Lower leg skin (tissue), 3 donors: ENCODE results near the gene PRSS38.

Experiments used
- POLR2A ChIP-seq, 2 donors: fragments of 450-650 bp; IDR thresholded peaks; one replicate each; pipeline ENCODE4 v1.6.1; 2016 to 2017; ENCODE audit warnings: antibody characterized with exemption in 2 of 2, mild to moderate bottlenecking in 1 of 2, moderate library complexity in 1 of 2
- TF ChIP-seq, protein P1 (sequence below), 3 donors: fragments of 450-650 bp; IDR thresholded peaks; one replicate each; pipeline ENCODE4 v1.5.1; 2016; ENCODE audit warnings: antibody characterized with exemption in 3 of 3, mild to moderate bottlenecking in 3 of 3, moderate library complexity in 2 of 3

DNA sequence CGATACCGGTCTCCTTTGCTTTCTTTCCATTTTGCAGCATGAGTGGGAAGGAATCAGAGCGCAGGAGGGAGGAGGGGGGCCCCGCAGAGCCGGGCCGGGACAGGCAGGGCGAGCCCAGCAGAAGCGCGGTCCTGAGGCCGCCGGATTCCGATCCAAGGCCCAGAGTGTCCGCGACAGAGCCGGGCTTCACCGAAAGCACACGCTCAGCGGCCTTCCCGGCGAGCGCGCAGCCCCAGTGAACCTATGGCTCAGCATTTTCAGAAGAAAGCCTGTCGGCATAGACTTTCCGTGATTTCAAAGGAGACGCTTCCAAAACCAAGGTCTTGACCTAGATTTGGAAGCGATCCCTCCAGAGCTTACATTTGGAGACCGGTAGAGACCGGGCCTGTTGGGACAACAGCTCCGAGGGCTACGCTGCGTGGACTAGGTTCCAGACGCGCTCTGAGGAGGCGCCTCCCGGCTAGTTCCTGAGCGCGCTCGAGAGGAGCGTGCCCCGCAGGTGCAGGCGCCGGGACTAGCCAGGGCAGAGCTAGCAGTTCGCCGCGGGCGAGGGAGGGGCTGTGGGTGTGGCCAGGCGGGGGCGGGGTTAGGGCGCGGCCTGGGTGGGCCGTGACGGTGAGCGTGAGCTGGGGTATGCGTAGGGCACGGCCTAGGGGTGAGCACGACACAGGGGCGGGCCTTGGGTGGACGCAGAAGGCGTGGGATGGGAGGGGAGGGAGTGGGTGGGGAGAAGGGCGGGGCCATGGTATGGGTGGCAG, 27.8 kb upstream of the PRSS38 start:
- TF ChIP-seq, protein P1, sequence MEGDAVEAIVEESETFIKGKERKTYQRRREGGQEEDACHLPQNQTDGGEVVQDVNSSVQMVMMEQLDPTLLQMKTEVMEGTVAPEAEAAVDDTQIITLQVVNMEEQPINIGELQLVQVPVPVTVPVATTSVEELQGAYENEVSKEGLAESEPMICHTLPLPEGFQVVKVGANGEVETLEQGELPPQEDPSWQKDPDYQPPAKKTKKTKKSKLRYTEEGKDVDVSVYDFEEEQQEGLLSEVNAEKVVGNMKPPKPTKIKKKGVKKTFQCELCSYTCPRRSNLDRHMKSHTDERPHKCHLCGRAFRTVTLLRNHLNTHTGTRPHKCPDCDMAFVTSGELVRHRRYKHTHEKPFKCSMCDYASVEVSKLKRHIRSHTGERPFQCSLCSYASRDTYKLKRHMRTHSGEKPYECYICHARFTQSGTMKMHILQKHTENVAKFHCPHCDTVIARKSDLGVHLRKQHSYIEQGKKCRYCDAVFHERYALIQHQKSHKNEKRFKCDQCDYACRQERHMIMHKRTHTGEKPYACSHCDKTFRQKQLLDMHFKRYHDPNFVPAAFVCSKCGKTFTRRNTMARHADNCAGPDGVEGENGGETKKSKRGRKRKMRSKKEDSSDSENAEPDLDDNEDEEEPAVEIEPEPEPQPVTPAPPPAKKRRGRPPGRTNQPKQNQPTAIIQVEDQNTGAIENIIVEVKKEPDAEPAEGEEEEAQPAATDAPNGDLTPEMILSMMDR (IDR thresholded peaks at IDR 0.05), result no peak
- TF ChIP-seq POLR2A (IDR thresholded peaks at IDR 0.05), result no peak
